ENCODE measurements around the gene SLC22A1.
"Not testable (repeated sequence)": the region's sequence is repeated elsewhere in the genome, so short reads cannot be mapped to it uniquely, and the experiment has no call there.

Gene SLC22A1

GRCh38 chr6:160088784-160089533 is 32.7 kb upstream of the SLC22A1 start:
- peaks cover 26% of the 10 kb centered on the region for H3K4me1 Mint-ChIP-seq (ENCODE audit: low read depth)
- no peaks in the 10 kb centered on the region for H3K27me3 Mint-ChIP-seq
- no peaks in the 10 kb centered on the region for H3K9me3 Mint-ChIP-seq
- no peak overlapping the region for H3K4me3 Mint-ChIP-seq
- H3K27ac Mint-ChIP-seq = no peak overlapping the region
- peaks cover 80% of the 10 kb centered on the region for H3K36me3 Mint-ChIP-seq (ENCODE audit: low read depth)

DNA sequence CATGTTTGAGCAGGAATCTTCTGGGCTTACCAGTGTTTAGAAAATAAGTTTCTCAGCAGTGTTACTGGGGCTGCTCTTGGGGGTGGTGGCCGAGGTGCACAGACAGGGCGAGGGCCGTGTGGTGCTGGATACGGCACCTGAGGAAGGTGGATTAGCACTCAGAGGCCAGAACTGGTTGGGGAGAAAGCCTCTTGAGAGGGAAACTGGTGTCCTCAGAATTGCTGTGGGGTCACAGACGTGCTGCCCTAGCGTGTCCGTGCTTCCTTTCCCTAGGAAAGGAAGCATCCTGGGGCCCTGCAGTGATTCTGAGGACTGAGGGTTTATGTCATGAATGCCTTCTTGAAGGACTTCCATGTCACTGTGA is 32.1 kb upstream of the SLC22A1 start:
- Mint-ChIP-seq H3K36me3 (ENCODE audit: low read depth) (peaks cover 81% of the 10 kb centered on the region), H3K9me3 (no peaks in the 10 kb centered on the region), H3K4me1 (ENCODE audit: low read depth) (peaks cover 23% of the 10 kb centered on the region), H3K4me3 (no peak overlapping the region), H3K27me3 (no peaks in the 10 kb centered on the region), H3K27ac (no peak overlapping the region)

- peaks cover 16% of the 10 kb centered on the region for H3K4me1 Mint-ChIP-seq (ENCODE audit: low read depth)
- not testable (repeated sequence) for H3K4me3 Mint-ChIP-seq, H3K27ac Mint-ChIP-seq, H3K9me3 Mint-ChIP-seq, H3K27me3 Mint-ChIP-seq
- peaks cover 82% of the 10 kb centered on the region for H3K36me3 Mint-ChIP-seq (ENCODE audit: low read depth)
Observed at GRCh38 chr6:160090442-160091239, 31.0 kb upstream of the SLC22A1 start.

DNA sequence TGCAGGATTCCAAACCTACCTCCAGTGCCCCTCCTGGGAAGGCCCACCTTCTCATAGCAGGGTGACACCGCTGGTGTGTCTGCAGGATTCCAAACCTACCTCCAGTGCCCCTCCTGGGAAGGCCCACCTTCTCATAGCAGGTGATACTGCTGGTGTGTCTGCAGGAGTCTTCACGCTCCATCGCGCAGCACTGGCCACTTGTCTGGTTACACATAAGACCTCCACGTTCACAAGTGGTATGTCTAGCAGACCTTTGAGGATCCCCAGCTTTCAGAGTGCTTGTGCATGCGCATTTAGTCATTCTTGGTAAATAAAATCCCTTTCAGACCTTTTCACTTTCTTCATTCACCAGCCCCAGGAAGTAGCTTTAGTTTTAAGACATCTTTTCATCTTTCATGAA is 29.4 kb upstream of the SLC22A1 start:
- not testable (repeated sequence) for H3K27me3 Mint-ChIP-seq; H3K4me3 Mint-ChIP-seq; H3K4me1 Mint-ChIP-seq (ENCODE audit: low read depth); H3K27ac Mint-ChIP-seq; H3K9me3 Mint-ChIP-seq
- peaks cover 84% of the 10 kb centered on the region for H3K36me3 Mint-ChIP-seq (ENCODE audit: low read depth)

GRCh38 chr6:160092602-160093001 is 29.0 kb upstream of the SLC22A1 start:
- H3K27me3 Mint-ChIP-seq = no peaks in the 10 kb centered on the region
- H3K36me3 Mint-ChIP-seq (ENCODE audit: low read depth) = peaks cover 85% of the 10 kb centered on the region
- no peaks in the 10 kb centered on the region for H3K4me1 Mint-ChIP-seq (ENCODE audit: low read depth)
- H3K9me3 Mint-ChIP-seq = no peaks in the 10 kb centered on the region
- no peak overlapping the region for H3K27ac Mint-ChIP-seq
- H3K4me3 Mint-ChIP-seq = no peak overlapping the region

DNA sequence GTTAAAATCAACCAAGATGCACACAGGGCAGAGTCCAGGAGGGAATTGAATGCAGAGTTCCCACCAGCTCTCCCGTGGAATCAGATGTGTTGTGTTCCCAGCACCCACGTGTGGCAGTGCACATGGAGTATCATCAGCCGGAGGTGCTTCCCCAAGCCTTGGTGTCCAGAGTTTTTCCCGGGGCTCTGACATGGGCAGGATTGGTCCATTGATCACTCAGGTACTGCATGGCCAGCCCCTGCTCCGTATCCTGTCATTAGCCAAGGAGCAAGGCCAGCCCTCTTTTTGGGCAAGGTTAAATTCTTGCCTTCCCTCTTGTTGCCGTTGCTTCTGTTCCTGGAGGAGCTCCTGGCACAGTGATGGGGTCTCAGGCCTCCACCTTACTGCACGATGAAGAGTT is 28.6 kb upstream of the SLC22A1 start:
- Mint-ChIP-seq H3K9me3 (no peaks in the 10 kb centered on the region), H3K4me1 (ENCODE audit: low read depth) (no peaks in the 10 kb centered on the region), H3K4me3 (no peak overlapping the region), H3K27me3 (no peaks in the 10 kb centered on the region), H3K36me3 (ENCODE audit: low read depth) (peaks cover 86% of the 10 kb centered on the region), H3K27ac (no peak overlapping the region)

GRCh38 chr6:160093946-160094345 is 27.7 kb upstream of the SLC22A1 start:
- no peak overlapping the region for H3K27ac Mint-ChIP-seq
- no peaks in the 10 kb centered on the region for H3K27me3 Mint-ChIP-seq
- no peaks in the 10 kb centered on the region for H3K9me3 Mint-ChIP-seq
- peaks cover 3% of the 10 kb centered on the region for H3K4me1 Mint-ChIP-seq (ENCODE audit: low read depth)
- peaks cover 87% of the 10 kb centered on the region for H3K36me3 Mint-ChIP-seq (ENCODE audit: low read depth)
- no peak overlapping the region for H3K4me3 Mint-ChIP-seq

DNA sequence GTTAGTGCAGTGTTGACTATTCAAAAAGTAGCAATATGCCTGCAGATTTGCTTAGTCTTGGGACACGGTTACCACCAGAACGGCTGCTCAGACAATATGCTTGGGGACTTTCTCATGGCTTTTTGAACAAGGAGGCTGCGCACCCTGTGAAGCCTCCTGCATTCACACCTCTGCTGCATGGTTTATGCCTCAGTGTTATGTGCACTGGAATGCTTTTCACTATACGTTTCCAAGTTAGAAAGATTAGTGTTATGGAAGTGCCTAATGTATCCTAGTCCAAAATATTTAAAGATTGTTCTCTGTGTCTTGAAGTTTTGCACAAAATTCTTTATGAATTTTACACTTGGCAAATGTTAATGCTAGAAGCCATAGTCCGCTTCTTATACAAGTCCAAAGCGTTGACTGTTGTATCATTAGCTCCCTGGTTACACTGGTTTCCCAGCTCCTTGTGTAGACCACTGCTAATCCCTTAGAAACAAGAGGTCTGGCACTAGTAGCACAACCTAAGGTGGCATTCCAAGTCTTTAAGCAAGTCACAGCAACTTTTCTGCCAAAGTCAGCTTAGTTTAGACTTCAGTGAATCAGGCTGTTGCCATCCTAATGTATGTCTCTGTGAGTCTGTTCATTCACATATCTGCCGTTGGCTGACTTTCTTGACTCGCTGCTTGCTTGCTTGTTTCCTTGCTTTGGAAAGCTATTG is 26.3 kb upstream of the SLC22A1 start:
- H3K27ac Mint-ChIP-seq = no peak overlapping the region
- H3K9me3 Mint-ChIP-seq = no peaks in the 10 kb centered on the region
- no peak overlapping the region for H3K4me3 Mint-ChIP-seq
- H3K36me3 Mint-ChIP-seq (ENCODE audit: low read depth) = peaks cover 83% of the 10 kb centered on the region
- H3K4me1 Mint-ChIP-seq (ENCODE audit: low read depth) = peaks cover 11% of the 10 kb centered on the region
- H3K27me3 Mint-ChIP-seq = no peaks in the 10 kb centered on the region

GRCh38 chr6:160101277-160102205 is 20.1 kb upstream of the SLC22A1 start:
- Mint-ChIP-seq H3K4me1 (ENCODE audit: low read depth) (peaks cover 20% of the 10 kb centered on the region), H3K27ac (peak overlapping the region; percentile 84)

DNA sequence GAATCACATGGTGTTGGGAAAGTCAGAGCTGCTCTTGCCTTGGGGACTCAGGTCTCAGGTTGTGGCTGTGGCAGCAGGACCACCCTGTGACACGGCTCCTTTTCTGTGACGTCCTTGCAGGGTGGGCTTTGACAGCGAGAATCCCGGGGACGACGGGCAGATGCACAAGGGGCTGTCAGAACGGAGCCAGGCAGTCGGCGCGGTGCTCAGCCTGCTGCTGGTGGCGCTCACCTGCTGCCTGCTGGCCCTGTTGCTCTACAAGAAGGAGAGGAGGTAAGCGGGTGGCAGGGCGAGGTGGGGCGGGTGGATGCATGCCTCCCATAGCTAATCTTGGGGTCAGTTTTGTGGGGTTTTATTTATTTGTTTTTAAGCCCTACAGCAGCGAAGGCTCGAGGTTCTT is 19.2 kb upstream of the SLC22A1 start:
- H3K27ac Mint-ChIP-seq = peak overlapping the region; percentile 45
- peaks cover 87% of the 10 kb centered on the region for H3K36me3 Mint-ChIP-seq (ENCODE audit: low read depth)
- no peaks in the 10 kb centered on the region for H3K9me3 Mint-ChIP-seq
- H3K4me3 Mint-ChIP-seq = no peak overlapping the region
- peaks cover 20% of the 10 kb centered on the region for H3K4me1 Mint-ChIP-seq (ENCODE audit: low read depth)
- H3K27me3 Mint-ChIP-seq = no peaks in the 10 kb centered on the region

More at GRCh38 chr6:160101277-160102205, 20.1 kb upstream of the SLC22A1 start:
- Mint-ChIP-seq H3K9me3 (no peaks in the 10 kb centered on the region), H3K36me3 (ENCODE audit: low read depth) (peaks cover 90% of the 10 kb centered on the region), H3K27me3 (no peaks in the 10 kb centered on the region), H3K4me3 (no peak overlapping the region)

- Mint-ChIP-seq H3K4me1 (ENCODE audit: low read depth) (peaks cover 23% of the 10 kb centered on the region), H3K27ac (no peak overlapping the region), H3K27me3 (no peaks in the 10 kb centered on the region), H3K36me3 (ENCODE audit: low read depth) (peaks cover 87% of the 10 kb centered on the region), H3K9me3 (no peaks in the 10 kb centered on the region), H3K4me3 (no peak overlapping the region)
Observed at GRCh38 chr6:160102956-160103824, 18.4 kb upstream of the SLC22A1 start.

GRCh38 chr6:160103825-160104100 is 17.9 kb upstream of the SLC22A1 start:
- no peak overlapping the region for H3K4me3 Mint-ChIP-seq
- H3K4me1 Mint-ChIP-seq (ENCODE audit: low read depth) = peaks cover 22% of the 10 kb centered on the region
- H3K27me3 Mint-ChIP-seq = no peaks in the 10 kb centered on the region
- H3K27ac Mint-ChIP-seq = no peak overlapping the region
- no peaks in the 10 kb centered on the region for H3K9me3 Mint-ChIP-seq
- H3K36me3 Mint-ChIP-seq (ENCODE audit: low read depth) = peaks cover 85% of the 10 kb centered on the region

DNA sequence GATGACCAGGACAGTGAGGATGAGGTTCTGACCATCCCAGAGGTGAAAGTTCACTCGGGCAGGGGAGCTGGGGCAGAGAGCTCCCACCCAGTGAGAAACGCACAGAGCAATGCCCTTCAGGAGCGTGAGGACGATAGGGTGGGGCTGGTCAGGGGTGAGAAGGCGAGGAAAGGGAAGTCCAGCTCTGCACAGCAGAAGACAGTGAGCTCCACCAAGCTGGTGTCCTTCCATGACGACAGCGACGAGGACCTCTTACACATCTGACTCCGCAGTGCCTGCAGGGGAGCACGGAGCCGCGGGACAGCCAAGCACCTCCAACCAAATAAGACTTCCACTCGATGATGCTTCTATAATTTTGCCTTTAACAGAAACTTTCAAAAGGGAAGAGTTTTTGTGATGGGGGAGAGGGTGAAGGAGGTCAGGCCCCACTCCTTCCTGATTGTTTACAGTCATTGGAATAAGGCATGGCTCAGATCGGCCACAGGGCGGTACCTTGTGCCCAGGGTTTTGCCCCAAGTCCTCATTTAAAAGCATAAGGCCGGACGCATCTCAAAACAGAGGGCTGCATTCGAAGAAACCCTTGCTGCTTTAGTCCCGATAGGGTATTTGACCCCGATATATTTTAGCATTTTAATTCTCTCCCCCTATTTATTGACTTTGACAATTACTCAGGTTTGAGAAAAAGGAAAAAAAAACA is 16.6 kb upstream of the SLC22A1 start:
- H3K27ac Mint-ChIP-seq = peak overlapping the region; percentile 60
- H3K36me3 Mint-ChIP-seq (ENCODE audit: low read depth) = peaks cover 81% of the 10 kb centered on the region

More for the DNA sequence above, 16.6 kb upstream of the SLC22A1 start:
- peaks cover 15% of the 10 kb centered on the region for H3K4me1 Mint-ChIP-seq (ENCODE audit: low read depth)
- no peaks in the 10 kb centered on the region for H3K9me3 Mint-ChIP-seq
- H3K27me3 Mint-ChIP-seq = no peaks in the 10 kb centered on the region
- H3K4me3 Mint-ChIP-seq = no peak overlapping the region
